Measurements from ENCODE around the gene SEL1L3.

- TF ChIP-seq CTCF (IDR thresholded peaks at IDR 0.05) (peak in 1 of 6 experiments; percentile 6), POLR2A (IDR thresholded peaks at IDR 0.05) (no peak)
Observed at GRCh38 chr4:25863347-25863784, 578 bp upstream of the SEL1L3 start.
